Caco-2 (cell line): ENCODE data around the gene PDGFC. TPM values are rescaled to one million over a fixed set of nuclear protein-coding genes. Genes with fewer than 3 reads are reported as not detected.

Experiments used
- BruUV-seq: library from RNA; stranded (reverse); fragments of 400-500 nt; replicated peaks from 2 replicates; lab custom pipeline; 2021; lab: Mats Ljungman, UMichigan
- CTCF ChIA-PET: fragments of 300-600 bp; sonication (Branson Sonifier 250); formaldehyde crosslinking; loops from one replicate; lab custom pipeline; 2022; ENCODE audit warnings: antibody characterized with exemption; lab: Charles Lee
- POLR2A ChIA-PET: fragments of 300-600 bp; sonication (Branson Sonifier 250); formaldehyde crosslinking; loops from one replicate; lab custom pipeline; 2022; ENCODE audit warnings: antibody characterized with exemption; lab: Charles Lee
- DNase-seq, 2 experiments: peaks; one replicate each; pipeline versions ENCODE4 v3.0.0 to v3.0.0-alpha.2; 2020 to 2022
- H3K27me3 ChIP-seq: replicated peaks from 2 replicates; pipeline ENCODE4 v1.6.0; 2011; ENCODE audit warnings: low read length; ENCODE audit not compliant: control insufficient read depth, insufficient read depth
- H3K36me3 ChIP-seq: 2 replicates; pipeline ENCODE4 v1.5.1; 2011; ENCODE audit warnings: low read length; ENCODE audit not compliant: control insufficient read depth, insufficient read depth
- H3K4me1 ChIP-seq: fragments of 250-450 bp; sonication (Bioruptor Pico); 2 replicates; pipeline ENCODE4 v1.5.1; 2020; ENCODE audit warnings: mild to moderate bottlenecking
- H3K4me3 ChIP-seq: 2 replicates; pipeline ENCODE4 v1.5.1; 2011; ENCODE audit warnings: low read depth, mild to moderate bottlenecking, control low read depth, low read length
- H3K9me3 ChIP-seq: fragments of 250-450 bp; sonication (Bioruptor Pico); 2 replicates; pipeline ENCODE4 v1.5.1; 2020; ENCODE audit warnings: mild to moderate bottlenecking, moderate library complexity
- H3K27ac Mint-ChIP-seq: one replicate; pipeline ENCODE4 v1.8.0; 2022; ENCODE audit warnings: mixed read lengths; ENCODE audit not compliant: unreplicated experiment
- H3K27me3 Mint-ChIP-seq: one replicate; pipeline ENCODE4 v1.8.0; 2022; ENCODE audit warnings: mixed read lengths; ENCODE audit not compliant: insufficient read depth, unreplicated experiment
- H3K36me3 Mint-ChIP-seq: one replicate; pipeline ENCODE4 v1.8.0; 2022; ENCODE audit warnings: mild to moderate bottlenecking, mixed read lengths; ENCODE audit not compliant: insufficient read depth, unreplicated experiment
- H3K4me1 Mint-ChIP-seq: one replicate; pipeline ENCODE4 v1.8.0; 2022; ENCODE audit warnings: low read depth, mixed read lengths; ENCODE audit not compliant: unreplicated experiment
- H3K4me3 Mint-ChIP-seq: one replicate; pipeline ENCODE4 v1.8.0; 2022; ENCODE audit warnings: mild to moderate bottlenecking, moderate library complexity, mixed read lengths; ENCODE audit not compliant: unreplicated experiment
- H3K9me3 Mint-ChIP-seq: one replicate; pipeline ENCODE4 v1.8.0; 2022; ENCODE audit warnings: mixed read lengths; ENCODE audit not compliant: unreplicated experiment
- CTCF ChIP-seq, 2 experiments: fragments of 200-600 bp in 1 of 2; IDR thresholded peaks; 1 replicate in 1 of 2; 2 replicates in 1 of 2; pipeline versions ENCODE4 v1.5.1 to v1.8.0; 2011 to 2022; ENCODE audit warnings: antibody characterized with exemption in 1 of 2, control low read depth in 1 of 2, inconsistent platforms in 1 of 2, low read depth in 1 of 2, low read length in 1 of 2, mild to moderate bottlenecking in 1 of 2, moderate library complexity in 1 of 2; ENCODE audit not compliant: insufficient read depth in 1 of 2, severe bottlenecking in 1 of 2, unreplicated experiment in 1 of 2
- intact Hi-C: fragments of 100-400 bp; cut with micrococcal nuclease; formaldehyde crosslinking; loops from one replicate; pipeline ENCODE4 v1.10.0; 2022; ENCODE audit not compliant: unreplicated experiment
- total RNA-seq: library from RNA; stranded (reverse); gene quantifications from 2 replicates; pipeline ENCODE4 v1.2.3, GENCODE V29; 2022

PDGFC gene
- total RNA-seq, 1 experiment from 2014 or later: 9.5 TPM

GRCh38 chr4:156898373-156899117 is 73.1 kb downstream of the PDGFC start:
- ChIA-PET CTCF (no interaction called here), POLR2A (no interaction called here)
- Histone ChIP-seq H3K4me3 (no peak overlapping the region), H3K27me3 (no peaks in the 10 kb centered on the region), H3K36me3 (no peaks in the 10 kb centered on the region), H3K4me1 (no peaks in the 10 kb centered on the region), H3K9me3 (no peaks in the 10 kb centered on the region)
- TF ChIP-seq CTCF (IDR thresholded peaks at IDR 0.05; ENCODE audit: insufficient read depth in 1 of 2, low read depth in 1 of 2, low read length in 1 of 2, severe bottlenecking in 1 of 2, unreplicated experiment in 1 of 2): no peak
- no TSS peak for BruUV-seq
- no peaks in the 10 kb centered on the region for H3K9me3 Mint-ChIP-seq
- intact Hi-C loops: no loop called here
- no peak for DNase-seq
- no peak overlapping the region for H3K27ac Mint-ChIP-seq
- no peaks in the 10 kb centered on the region for H3K4me1 Mint-ChIP-seq
- H3K4me3 Mint-ChIP-seq: no peak overlapping the region
- no peaks in the 10 kb centered on the region for H3K36me3 Mint-ChIP-seq
- H3K27me3 Mint-ChIP-seq: no peaks in the 10 kb centered on the region

- Histone ChIP-seq H3K9me3 (no peaks in the 10 kb centered on the region), H3K36me3 (no peaks in the 10 kb centered on the region), H3K4me1 (no peaks in the 10 kb centered on the region), H3K27me3 (no peaks in the 10 kb centered on the region), H3K4me3 (no peak overlapping the region)
- ChIA-PET POLR2A (no interaction called here), CTCF (no interaction called here)
- no peak for TF ChIP-seq CTCF (IDR thresholded peaks at IDR 0.05; ENCODE audit: insufficient read depth in 1 of 2, low read depth in 1 of 2, low read length in 1 of 2, severe bottlenecking in 1 of 2, unreplicated experiment in 1 of 2)
- Mint-ChIP-seq H3K4me1 (no peaks in the 10 kb centered on the region), H3K27ac (no peak overlapping the region), H3K9me3 (no peaks in the 10 kb centered on the region), H3K4me3 (no peak overlapping the region), H3K36me3 (no peaks in the 10 kb centered on the region), H3K27me3 (no peaks in the 10 kb centered on the region)
- DNase-seq: no peak
- no TSS peak for BruUV-seq
- intact Hi-C loops: no loop called here
Observed at GRCh38 chr4:156896527-156896926, 75.1 kb downstream of the PDGFC start.

GRCh38 chr4:156894234-156894633 is 77.4 kb downstream of the PDGFC start:
- BruUV-seq: no TSS peak
- Mint-ChIP-seq H3K4me1 (no peaks in the 10 kb centered on the region), H3K27ac (no peak overlapping the region), H3K27me3 (no peaks in the 10 kb centered on the region), H3K4me3 (no peak overlapping the region), H3K9me3 (no peaks in the 10 kb centered on the region), H3K36me3 (no peaks in the 10 kb centered on the region)
- Histone ChIP-seq H3K27me3 (no peaks in the 10 kb centered on the region), H3K36me3 (no peaks in the 10 kb centered on the region), H3K4me1 (no peaks in the 10 kb centered on the region), H3K9me3 (no peaks in the 10 kb centered on the region), H3K4me3 (no peak overlapping the region)
- ChIA-PET POLR2A (no interaction called here), CTCF (no interaction called here)
- DNase-seq: no peak
- intact Hi-C loops: no loop called here
- TF ChIP-seq CTCF (IDR thresholded peaks at IDR 0.05; ENCODE audit: insufficient read depth in 1 of 2, low read depth in 1 of 2, low read length in 1 of 2, severe bottlenecking in 1 of 2, unreplicated experiment in 1 of 2): no peak
